Bronchial epithelial cell (primary cell): ENCODE results near the gene PNPLA7. TPM values are rescaled to one million over a fixed set of nuclear protein-coding genes. Genes with fewer than 3 reads are reported as not detected.

Source experiments
- DNase-seq: peaks from one replicate; pipeline ENCODE4 v3.0.0-alpha.2; 2010; ENCODE audit warnings: low read depth
- FAIRE-seq: peaks from 2 replicates; lab custom pipeline; 2011; peaks lifted over from hg19 to GRCh38; lab: Jason Lieb, UNC
- H3K27me3 ChIP-seq: 2 replicates; pipeline ENCODE4 v1.5.1; 2011; ENCODE audit warnings: low read length; ENCODE audit not compliant: control insufficient read depth, insufficient read depth
- H3K36me3 ChIP-seq: 2 replicates; pipeline ENCODE4 v1.5.1; 2011; ENCODE audit warnings: low read length; ENCODE audit not compliant: control insufficient read depth, insufficient read depth
- H3K4me3 ChIP-seq: 2 replicates; pipeline ENCODE4 v1.5.1; 2011; ENCODE audit warnings: mild to moderate bottlenecking, low read depth, low read length, control low read depth
- CTCF ChIP-seq: IDR thresholded peaks from 2 replicates; pipeline ENCODE4 v1.5.1; 2011; ENCODE audit warnings: mild to moderate bottlenecking, moderate library complexity, low read length, control low read depth, inconsistent platforms; ENCODE audit not compliant: insufficient read depth, severe bottlenecking
- total RNA-seq: library from RNA; depleted of rRNA; stranded (reverse); fragments of >200 nt; gene quantifications from 2 replicates; pipeline ENCODE4 v1.2.1, GENCODE V29; 2014

PNPLA7 gene
- total RNA-seq, 1 donor from 2014 or later: 0.26 TPM

GRCh38 chr9:137457406-137458193 is 92.6 kb downstream of the PNPLA7 start:
- no peak for TF ChIP-seq CTCF
- DNase-seq: no peak
- no peaks in the 10 kb centered on the region for H3K27me3 ChIP-seq
- peaks cover 23% of the 10 kb centered on the region for H3K36me3 ChIP-seq
- FAIRE-seq: no peak
- H3K4me3 ChIP-seq: peak overlapping the region; percentile 88

GRCh38 chr9:137456864-137457405 is 93.3 kb downstream of the PNPLA7 start:
- no peak for FAIRE-seq

GRCh38 chr9:137456061-137456863 is 93.9 kb downstream of the PNPLA7 start:
- peaks cover 25% of the 10 kb centered on the region for H3K36me3 ChIP-seq
- FAIRE-seq (no peak), DNase-seq (no peak)
- no peak for TF ChIP-seq CTCF
- H3K27me3 ChIP-seq: no peaks in the 10 kb centered on the region
- no peak overlapping the region for H3K4me3 ChIP-seq

More at GRCh38 chr9:137456864-137457405, 93.3 kb downstream of the PNPLA7 start:
- DNase-seq: no peak
- Histone ChIP-seq H3K4me3 (no peak overlapping the region), H3K27me3 (no peaks in the 10 kb centered on the region), H3K36me3 (peaks cover 25% of the 10 kb centered on the region)
- TF ChIP-seq CTCF: no peak

- Histone ChIP-seq H3K36me3 (peaks cover 25% of the 10 kb centered on the region), H3K4me3 (no peak overlapping the region), H3K27me3 (no peaks in the 10 kb centered on the region)
- DNase-seq: no peak
- TF ChIP-seq CTCF: no peak
- FAIRE-seq: no peak
Observed at GRCh38 chr9:137455359-137455991, 94.7 kb downstream of the PNPLA7 start.

GRCh38 chr9:137454597-137455358 is 95.4 kb downstream of the PNPLA7 start:
- peak overlapping the region; percentile 45 for H3K4me3 ChIP-seq
- FAIRE-seq (no peak), DNase-seq (no peak)
- TF ChIP-seq CTCF: no peak
- H3K27me3 ChIP-seq: no peaks in the 10 kb centered on the region
- H3K36me3 ChIP-seq: peaks cover 26% of the 10 kb centered on the region
